HG03442 (cell line): ENCODE data around the gene PALMD.

Experiments used
- ATAC-seq: cut with Tn5 transposase; IDR thresholded peaks from one replicate; pipeline ENCODE4 v1.9.1; 2021; ENCODE audit warnings: mild to moderate bottlenecking, moderate library complexity; ENCODE audit not compliant: unreplicated experiment

PALMD gene

DNA sequence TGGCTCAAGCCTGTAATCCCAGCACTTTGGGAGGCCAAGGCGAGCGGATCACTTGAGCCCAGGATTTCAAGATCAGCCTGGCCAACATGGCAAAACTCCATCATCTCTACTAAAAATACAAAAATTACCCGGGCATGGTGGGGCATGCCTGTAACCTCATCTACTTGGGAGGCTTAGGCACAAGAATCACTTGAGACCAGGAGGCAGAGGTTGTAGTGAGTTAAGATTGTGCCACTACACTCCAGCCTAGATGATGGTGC lies 12.0 kb downstream of the PALMD start:
- ATAC-seq, result no peak

- ATAC-seq, result no peak
Observed at GRCh38 chr1:99659755-99660210, 13.9 kb downstream of the PALMD start.

DNA sequence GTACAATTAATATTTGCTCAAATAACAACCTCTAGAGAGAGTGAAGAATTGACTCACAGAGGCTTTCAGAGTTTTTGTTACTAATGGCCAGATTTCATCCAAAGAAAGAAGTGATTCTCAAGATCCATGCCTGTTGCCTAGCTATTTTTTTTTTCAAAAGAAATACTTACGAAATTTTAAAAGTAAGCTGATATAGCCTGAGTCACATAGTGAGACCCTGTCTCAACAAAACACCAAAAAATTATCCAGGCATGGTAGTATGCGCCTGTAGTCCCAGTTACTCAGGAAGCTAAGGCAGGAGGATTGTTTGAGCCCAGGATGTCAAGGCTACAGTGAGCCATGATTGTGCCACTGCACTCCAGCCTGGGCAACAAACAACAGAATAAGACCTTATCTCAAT lies 14.6 kb downstream of the PALMD start:
- no peak for ATAC-seq

GRCh38 chr1:99661780-99662179 lies 15.9 kb downstream of the PALMD start:
- ATAC-seq, result no peak

- no peak for ATAC-seq
Observed at GRCh38 chr1:99662539-99663080, 16.7 kb downstream of the PALMD start.

GRCh38 chr1:99663501-99663900 lies 17.6 kb downstream of the PALMD start:
- no peak for ATAC-seq

GRCh38 chr1:99665212-99665611 lies 19.3 kb downstream of the PALMD start:
- no peak for ATAC-seq

- no peak for ATAC-seq
Observed at GRCh38 chr1:99669376-99669775, 23.5 kb downstream of the PALMD start.

DNA sequence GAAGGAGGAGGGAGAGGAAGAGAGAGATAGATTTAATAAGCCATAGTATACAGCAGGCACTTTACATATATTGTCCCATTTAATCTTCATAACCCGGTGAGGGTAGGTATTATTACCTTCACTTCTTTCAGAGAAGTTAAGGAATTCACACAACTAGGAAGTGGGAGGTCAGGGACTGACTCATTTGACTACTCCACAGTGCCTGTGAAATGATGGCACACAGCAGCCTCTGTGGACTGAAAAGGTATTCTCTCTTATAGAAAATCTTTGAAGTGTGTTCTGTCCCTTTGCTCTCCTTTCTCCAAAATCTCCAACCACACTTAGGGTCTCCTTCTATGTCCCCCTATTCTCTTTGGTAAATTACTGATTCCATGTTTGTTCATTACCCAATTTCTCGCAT lies 23.9 kb downstream of the PALMD start:
- ATAC-seq, result no peak

DNA sequence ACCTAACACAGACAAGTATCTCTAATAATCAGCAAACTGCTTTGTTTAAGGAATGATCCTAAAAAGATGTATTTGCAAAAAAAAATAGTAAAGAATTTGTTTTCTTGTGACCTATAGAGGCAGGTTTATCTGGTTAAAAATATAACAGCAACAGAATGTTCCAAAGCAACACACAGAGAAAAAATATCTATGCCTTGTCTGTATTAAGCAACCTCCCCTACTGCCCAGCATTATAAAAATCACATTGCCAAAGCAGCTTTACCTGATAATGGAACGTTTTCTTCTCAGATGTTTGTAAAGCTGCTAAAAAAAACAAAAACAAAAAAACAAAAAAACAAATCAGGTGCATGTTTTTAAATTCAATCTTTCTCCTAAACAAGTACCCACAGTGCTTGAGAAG lies 24.7 kb downstream of the PALMD start:
- no peak for ATAC-seq

DNA sequence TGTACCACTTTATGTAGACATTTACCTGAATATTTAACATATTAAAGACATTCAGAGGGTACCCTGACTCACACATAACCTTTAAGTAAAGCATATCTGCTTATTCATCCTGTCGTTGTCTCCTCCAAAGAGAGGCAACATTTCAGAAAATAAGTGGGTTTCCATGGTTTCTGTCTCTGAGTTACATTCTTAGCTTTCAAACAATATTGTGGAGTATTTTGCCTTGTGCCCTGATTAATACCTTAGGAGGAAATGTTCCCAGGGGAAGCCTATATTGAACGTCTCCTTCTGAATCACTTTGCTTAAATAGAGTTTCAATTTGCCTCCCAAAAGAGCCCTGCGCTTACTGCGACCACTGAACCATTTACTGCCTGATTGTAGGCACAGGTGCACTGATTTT lies 26.1 kb downstream of the PALMD start:
- no peak for ATAC-seq

- ATAC-seq, result no peak
Observed at GRCh38 chr1:99672530-99673213, 26.8 kb downstream of the PALMD start.

GRCh38 chr1:99673315-99673714 lies 27.4 kb downstream of the PALMD start:
- no peak for ATAC-seq

GRCh38 chr1:99674115-99675064 lies 28.5 kb downstream of the PALMD start:
- ATAC-seq, result no peak

DNA sequence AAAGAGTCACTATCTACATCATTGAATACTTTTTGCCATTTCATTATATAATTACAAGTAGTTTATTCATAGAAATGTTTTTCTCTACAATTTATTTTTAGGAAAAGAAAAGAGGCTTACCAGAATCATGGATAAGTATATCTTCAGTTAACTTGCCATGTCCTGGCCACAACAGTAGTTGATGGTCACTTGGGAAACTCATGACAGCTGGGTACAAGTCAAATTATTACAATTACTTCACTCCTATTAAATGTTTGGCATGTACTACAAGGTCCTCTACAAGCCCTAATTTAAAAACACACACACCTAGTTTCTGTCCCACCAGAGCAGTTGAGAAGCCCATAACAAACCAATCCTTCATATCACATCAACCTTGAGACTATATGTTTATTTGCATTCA lies 29.4 kb downstream of the PALMD start:
- no peak for ATAC-seq

- no peak for ATAC-seq
Observed at GRCh38 chr1:99675994-99676393, 30.1 kb downstream of the PALMD start.

GRCh38 chr1:99676876-99677275 lies 31.0 kb downstream of the PALMD start:
- ATAC-seq, result no peak

GRCh38 chr1:99677416-99677815 lies 31.5 kb downstream of the PALMD start:
- no peak for ATAC-seq

DNA sequence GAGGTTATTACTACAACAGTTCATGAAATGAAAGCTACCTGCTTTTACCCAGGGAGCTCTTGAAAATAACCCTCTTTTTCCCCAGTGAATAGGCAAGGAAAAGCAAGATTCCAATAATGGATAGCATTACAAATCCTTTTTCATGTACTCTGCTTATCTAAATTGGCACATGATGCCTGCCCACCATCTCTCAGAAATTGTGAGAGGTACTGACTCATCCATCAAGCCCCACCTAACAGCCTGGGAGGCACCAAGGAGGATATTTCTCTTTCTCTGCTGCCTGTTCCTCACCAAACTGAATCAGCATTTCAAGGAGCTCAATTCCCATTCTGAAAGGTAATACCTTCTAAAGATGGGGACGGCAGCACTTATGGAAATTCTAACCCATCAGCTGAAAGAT lies 34.4 kb downstream of the PALMD start:
- ATAC-seq, result no peak

- no peak for ATAC-seq
Observed at GRCh38 chr1:99681583-99681982, 35.7 kb downstream of the PALMD start.

GRCh38 chr1:99682291-99682751 lies 36.4 kb downstream of the PALMD start:
- no peak for ATAC-seq
